GM19328 (cell line): ENCODE measurements around the gene C16orf78.

Experiments used
- ATAC-seq: cut with Tn5 transposase; IDR thresholded peaks from one replicate; pipeline ENCODE4 v1.9.1; 2021; ENCODE audit warnings: mild to moderate bottlenecking, moderate library complexity; ENCODE audit not compliant: unreplicated experiment

Gene C16orf78

DNA sequence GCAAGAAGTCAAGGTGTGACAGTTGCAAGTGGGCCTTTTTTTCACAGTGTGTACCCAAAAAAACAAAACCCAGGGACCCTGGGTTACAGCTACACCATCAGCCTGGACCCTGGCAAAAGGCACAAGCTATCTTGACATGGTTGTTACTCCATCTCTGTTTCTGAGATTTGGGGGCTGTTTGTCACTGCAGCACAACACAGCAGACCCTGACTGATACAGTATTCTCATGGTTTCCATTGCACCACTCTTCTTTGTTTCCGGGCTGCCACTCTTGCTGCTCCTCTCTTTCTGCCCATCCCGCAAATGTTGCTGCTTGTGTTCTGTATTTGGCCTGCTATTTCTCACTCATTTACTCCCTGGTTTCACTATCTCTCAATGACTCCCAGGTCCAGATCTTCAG, 55.2 kb downstream of the C16orf78 start:
- no peak for ATAC-seq

DNA sequence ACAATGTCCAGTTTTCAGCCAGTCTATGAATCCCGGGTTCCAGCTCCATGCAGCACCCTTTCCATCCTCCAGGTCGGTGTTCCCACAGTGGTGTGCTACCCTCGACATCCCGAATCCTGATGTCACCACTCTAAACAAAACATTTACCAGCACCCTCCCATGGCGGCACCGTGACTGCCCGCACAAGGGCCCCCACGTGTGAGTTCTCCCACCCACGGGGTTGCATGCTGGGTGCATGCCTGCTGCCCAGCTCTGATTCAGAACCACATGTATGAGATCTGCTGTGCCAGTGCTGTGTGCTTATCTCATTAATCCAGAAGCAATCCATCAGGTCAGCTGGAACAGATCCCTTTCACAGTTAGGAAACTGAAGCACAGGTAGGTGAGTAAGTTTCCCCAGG, 57.4 kb downstream of the C16orf78 start:
- no peak for ATAC-seq

DNA sequence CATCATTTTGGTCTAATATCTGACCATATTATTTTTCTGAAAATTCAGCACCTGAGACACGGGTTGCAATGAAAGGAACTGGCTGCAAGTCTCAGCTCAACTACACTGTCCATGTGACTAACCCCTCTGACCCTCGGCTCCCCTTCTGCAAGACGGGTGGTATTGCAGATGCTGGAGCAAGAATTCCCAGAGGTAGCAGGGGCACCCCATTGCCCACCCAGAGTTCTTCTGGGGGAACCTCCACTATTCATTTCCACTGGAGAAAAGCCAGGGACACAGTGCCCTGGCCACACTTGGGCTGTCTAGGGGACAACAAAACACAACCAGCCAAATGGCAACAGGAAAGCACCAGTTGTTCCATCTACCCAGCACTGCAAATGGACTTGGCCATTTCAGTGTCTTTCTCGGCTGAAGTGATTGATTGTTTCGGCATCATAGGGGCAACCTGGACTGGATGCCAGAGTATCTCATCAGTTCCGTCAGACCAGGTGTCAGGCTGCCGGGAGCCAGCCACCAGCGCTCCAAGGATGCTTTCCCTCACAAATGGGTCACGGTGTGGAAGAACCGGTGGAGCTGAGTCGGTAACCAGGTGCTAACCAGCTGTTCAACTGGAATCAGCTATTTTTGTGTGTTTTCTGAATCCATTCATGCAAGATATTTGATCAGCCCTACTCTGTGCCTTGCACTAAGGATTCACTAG, 58.1 kb downstream of the C16orf78 start:
- no peak for ATAC-seq

DNA sequence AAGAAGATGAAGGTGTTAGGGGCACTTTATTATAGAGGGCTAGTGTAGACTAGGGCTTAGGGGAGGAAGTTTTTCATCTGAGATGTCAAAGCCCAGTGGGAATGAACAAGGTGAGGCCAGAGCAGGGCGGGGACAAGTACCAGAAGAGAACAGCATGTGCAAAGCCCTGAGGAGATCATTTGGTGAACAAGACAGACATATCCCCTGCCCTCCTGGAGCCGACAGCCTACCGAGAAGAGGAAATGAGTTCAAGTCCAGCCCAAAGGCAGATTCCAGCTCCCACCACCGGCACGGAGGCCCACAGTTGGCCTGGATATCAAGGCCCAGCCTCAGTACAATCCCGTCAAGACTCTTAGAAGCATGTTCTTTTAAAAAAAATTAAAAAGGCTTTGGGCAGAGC, 61.1 kb downstream of the C16orf78 start:
- ATAC-seq, result no peak

DNA sequence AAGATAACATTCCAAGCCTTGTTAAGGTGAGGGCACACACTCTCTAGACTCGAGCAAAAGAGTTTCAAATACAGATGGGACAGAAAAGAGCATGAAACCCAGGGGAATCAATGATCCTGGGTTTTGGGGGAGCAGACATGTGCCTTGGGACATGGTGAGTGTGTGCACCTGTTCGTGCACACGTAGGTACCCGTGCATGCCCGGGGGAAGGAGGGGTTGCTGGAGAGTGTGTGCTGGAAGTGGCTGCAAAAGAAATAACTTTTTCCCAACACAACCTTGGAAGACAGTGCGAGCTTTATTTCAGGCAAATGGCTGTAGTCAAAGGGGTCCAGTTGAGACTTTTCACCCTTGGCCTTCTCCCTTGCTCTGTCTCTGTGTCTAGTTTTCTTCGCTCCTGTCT, 62.6 kb downstream of the C16orf78 start:
- no peak for ATAC-seq

DNA sequence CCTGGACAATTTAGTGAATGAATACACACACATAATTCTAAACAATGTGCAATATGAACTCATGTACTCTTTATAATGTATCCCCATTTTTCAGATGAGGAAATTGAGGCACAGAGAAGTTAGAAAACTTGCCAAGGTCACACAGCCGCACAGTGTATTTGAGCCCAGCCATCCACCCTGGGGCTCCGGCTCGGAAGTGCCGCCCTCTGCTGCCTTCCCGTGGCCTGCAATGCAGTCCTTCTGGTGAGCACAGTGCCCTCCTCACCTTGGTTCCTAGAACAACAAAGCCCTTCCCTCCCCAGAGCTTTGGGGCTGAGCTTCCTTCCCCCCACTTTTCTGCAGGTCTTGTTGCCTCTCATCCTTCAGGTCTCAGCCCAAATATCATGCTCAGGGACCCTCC, 63.7 kb downstream of the C16orf78 start:
- no peak for ATAC-seq

DNA sequence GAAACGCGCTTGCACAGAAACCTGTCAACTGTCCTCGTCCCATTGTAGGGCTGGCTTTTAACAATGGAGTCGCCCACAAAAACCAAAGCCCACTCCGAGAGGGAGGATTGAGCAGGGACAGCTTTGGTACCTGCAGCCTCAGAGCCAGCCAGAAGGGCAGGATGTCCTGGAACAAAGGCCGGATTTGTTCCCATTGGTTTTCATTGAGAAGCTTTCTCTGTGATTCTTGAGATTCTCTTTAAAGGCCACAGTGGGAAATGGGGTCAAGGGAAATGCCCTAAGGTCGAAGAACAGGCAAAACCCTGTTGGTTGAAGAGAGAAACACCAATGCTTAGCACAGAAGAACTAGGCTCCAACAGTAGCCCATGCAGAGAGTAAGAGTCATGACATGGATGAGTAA, 65.4 kb downstream of the C16orf78 start:
- no peak for ATAC-seq

DNA sequence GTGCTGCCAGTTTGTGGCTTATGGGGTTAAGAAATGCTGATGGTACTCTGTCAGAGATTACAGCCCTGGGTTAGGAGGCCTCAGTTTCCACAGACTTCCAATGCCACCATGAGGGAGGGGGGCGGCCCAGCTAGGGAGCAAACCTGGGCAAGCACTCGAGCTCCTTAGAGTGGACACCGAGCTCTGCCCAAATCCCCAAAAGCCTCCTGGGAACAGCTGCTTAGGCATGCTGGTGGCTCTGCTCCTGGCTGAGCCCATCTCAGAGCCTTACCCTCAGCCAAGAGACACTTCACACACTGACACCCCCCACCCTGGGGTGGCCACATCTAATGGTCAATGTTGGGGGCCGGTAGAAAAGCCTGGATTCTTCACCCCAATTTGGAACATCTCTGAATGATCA, 66.1 kb downstream of the C16orf78 start:
- ATAC-seq, result no peak

DNA sequence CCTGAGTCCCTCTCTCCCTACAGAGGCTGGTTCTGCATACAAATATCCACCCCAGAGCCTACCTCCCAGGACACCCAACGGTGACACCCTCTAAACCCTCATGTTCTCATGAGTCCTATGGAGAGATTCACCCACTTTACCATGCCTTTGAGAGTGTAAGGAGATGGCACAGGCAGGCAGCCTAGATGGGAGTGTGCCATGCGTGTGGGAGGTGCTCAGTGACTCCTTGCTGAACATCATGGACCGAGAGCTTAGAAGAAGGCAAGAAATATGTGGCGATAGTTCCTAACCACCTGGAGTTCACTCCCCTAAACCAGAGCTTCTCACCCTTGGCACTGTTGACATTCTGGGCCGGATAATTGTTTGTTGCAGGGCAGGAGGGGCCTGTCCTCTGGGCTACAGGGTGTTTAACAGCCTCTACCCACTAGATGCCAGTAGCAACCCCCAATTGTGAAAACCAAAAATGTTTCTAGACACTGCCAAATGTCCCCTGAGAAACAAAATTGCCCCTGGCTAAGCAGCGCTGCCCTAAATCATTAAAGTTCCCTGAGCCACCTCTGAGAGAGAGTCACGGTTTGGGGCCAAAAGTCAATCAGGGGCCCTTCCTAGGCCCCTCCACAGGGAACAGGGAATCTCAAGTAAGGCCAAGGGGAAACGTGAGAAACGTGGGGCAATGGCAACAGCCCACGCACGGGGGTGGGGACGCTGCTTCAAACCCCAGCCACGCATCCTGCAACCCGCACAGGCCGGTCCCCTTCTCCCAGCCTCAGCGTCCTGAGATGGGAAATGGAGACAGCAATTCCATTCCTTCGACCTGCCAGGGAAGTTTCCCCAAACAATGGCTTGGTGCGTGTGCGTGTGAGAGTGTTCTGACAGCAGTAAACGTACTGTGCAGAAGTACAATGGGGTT, 66.8 kb downstream of the C16orf78 start:
- no peak for ATAC-seq

DNA sequence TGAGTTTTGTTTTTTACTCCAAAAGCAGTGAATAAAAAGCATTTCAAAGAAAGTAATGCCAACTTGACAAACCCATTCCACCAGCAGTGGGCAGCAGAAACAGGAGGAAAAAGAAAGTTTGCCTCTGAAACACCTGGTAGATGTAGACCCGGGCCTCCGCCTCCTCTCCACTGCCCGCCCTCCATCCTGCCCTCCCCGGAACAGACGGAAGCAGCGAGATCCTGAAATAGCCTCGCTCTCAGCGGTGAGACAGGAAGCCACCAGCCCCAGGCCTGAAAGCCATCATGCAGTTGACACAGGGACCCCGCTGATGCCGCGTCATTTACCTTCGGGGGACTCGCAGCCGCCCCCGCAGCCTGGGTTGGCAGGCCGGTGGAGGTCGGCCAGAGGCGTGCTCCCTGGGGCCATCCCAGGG, 67.8 kb downstream of the C16orf78 start:
- peak; percentile 95 for ATAC-seq

DNA sequence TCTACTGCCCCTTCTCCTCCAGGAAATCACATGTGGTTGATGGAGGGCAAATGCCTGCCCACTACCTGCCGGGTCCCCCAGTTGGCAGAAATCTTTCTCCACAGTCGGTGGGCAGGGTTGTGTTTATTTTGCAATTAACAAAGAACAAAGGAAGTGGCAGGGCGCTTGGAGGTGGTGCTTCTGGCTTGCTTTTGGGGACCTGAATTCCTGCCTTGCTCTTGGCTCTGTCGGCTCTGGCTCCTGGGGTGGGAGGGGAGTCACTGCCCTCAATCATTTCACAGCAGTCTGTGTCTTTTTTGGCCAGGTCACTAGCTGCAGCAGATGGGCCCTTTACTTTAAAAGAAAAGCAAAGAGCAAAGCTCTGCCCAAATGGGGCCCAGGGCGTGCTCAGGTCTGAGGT, 69.2 kb downstream of the C16orf78 start:
- ATAC-seq, result no peak

DNA sequence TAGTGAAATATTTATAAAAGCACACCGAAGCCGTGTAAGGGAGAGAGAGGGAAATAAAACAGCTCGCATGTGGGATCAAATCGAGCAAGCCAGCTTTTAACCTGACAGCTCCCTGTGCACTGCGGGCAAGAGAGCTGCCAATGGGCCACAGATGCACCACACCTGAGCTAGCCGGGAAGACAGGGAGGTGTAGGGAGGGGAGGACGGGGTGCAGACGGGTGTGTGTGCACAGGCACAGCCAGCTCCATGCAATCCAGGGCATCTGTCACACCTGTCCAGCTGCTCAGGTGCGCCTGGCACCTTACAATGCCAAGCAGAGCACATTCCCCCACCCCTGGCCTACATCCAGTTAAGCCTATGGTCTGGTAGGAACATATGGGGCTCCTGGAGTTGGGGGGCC, 70.0 kb downstream of the C16orf78 start:
- no peak for ATAC-seq

DNA sequence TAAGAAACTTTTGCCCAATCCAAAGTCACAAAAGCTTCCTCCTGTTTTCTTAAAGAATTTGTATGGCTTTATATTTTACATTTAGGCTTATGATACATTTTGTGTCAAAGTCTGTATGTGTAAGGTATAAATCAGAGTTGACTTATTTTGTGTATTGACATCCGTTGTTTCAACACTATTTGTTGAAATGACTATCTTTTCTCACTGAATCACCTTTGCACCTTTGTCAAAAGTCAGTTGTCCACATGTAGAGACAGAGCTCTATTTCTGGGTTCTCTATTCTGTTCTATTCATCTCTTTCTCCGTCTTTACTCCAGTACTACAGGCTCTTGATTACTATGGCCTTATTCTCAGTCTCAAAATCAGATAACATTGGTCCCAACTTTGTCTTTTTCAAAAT, 73.2 kb downstream of the C16orf78 start:
- ATAC-seq, result no peak
